GM12891 (cell line): ENCODE measurements around the gene SIGLEC1.

Experiments used
- DNase-seq: peaks from one replicate; pipeline ENCODE4 v3.0.0; 2011; ENCODE audit warnings: low spot score; ENCODE audit not compliant: insufficient read length
- FAIRE-seq: peaks from 2 replicates; lab custom pipeline; 2011; peaks lifted over from hg19 to GRCh38; lab: Jason Lieb, UNC
- PAX5 ChIP-seq: IDR thresholded peaks from 2 replicates; pipeline ENCODE4 v1.6.1; 2011; ENCODE audit warnings: low read length, moderate library complexity, mild to moderate bottlenecking; ENCODE audit not compliant: insufficient read depth, severe bottlenecking
- POLR2A ChIP-seq: IDR thresholded peaks from 2 replicates; pipeline ENCODE4 v1.6.1; 2011; ENCODE audit warnings: low read depth, low read length, control low read depth
- POLR2AphosphoS5 ChIP-seq: IDR thresholded peaks from 2 replicates; pipeline ENCODE4 v1.6.1; 2011; ENCODE audit warnings: low read depth, low read length, control low read depth
- POU2F2 ChIP-seq: IDR thresholded peaks from 2 replicates; pipeline ENCODE4 v1.6.1; 2011; ENCODE audit warnings: low read depth, mild to moderate bottlenecking, control low read depth, low read length, moderate library complexity
- SPI1 ChIP-seq: IDR thresholded peaks from 2 replicates; pipeline ENCODE4 v1.6.1; 2011; ENCODE audit warnings: low read depth, low read length, control low read depth
- TAF1 ChIP-seq: IDR thresholded peaks from 2 replicates; pipeline ENCODE4 v1.6.1; 2011; ENCODE audit warnings: low read depth, low read length, control low read depth

Gene SIGLEC1

GRCh38 chr20:3693376-3693775 lies 19.0 kb downstream of the SIGLEC1 start:
- TF ChIP-seq POLR2AphosphoS5 (no peak), POLR2A (no peak), POU2F2 (no peak), SPI1 (no peak), TAF1 (no peak), PAX5 (no peak)
- FAIRE-seq: no peak
- no peak for DNase-seq

GRCh38 chr20:3692706-3693294 lies 19.6 kb downstream of the SIGLEC1 start:
- TF ChIP-seq SPI1: no peak
- TF ChIP-seq PAX5: no peak
- no peak for TF ChIP-seq POLR2AphosphoS5
- TF ChIP-seq TAF1: no peak
- no peak for TF ChIP-seq POLR2A
- no peak for TF ChIP-seq POU2F2
- DNase-seq (no peak), FAIRE-seq (no peak)

- no peak for FAIRE-seq
- no peak for DNase-seq
- TF ChIP-seq TAF1: no peak
- TF ChIP-seq POU2F2: no peak
- TF ChIP-seq POLR2A: no peak
- TF ChIP-seq POLR2AphosphoS5: no peak
- TF ChIP-seq SPI1: no peak
- no peak for TF ChIP-seq PAX5
These were observed 20.5 kb downstream of the SIGLEC1 start for GRCh38 chr20:3691897-3692296.

- TF ChIP-seq POU2F2 (no peak), TAF1 (no peak), PAX5 (no peak)
These were observed 21.1 kb downstream of the SIGLEC1 start for GRCh38 chr20:3691306-3691705.

GRCh38 chr20:3690413-3690812 lies 22.0 kb downstream of the SIGLEC1 start:
- DNase-seq (no peak), FAIRE-seq (no peak)
- TF ChIP-seq POLR2A: no peak
- TF ChIP-seq POU2F2: no peak
- no peak for TF ChIP-seq TAF1
- TF ChIP-seq POLR2AphosphoS5: no peak
- TF ChIP-seq PAX5: no peak
- TF ChIP-seq SPI1: no peak

More at GRCh38 chr20:3691306-3691705, 21.1 kb downstream of the SIGLEC1 start:
- DNase-seq (no peak), FAIRE-seq (no peak)

- DNase-seq (no peak), FAIRE-seq (no peak)
- TF ChIP-seq POLR2AphosphoS5: no peak
- TF ChIP-seq PAX5: no peak
- TF ChIP-seq TAF1: no peak
- TF ChIP-seq POLR2A: no peak
- no peak for TF ChIP-seq SPI1
- no peak for TF ChIP-seq POU2F2
These were observed 22.4 kb downstream of the SIGLEC1 start for GRCh38 chr20:3689978-3690377.

- no peak for FAIRE-seq
- TF ChIP-seq SPI1 (no peak), PAX5 (no peak), POLR2A (no peak), POLR2AphosphoS5 (no peak)
- no peak for DNase-seq
These were observed 24.7 kb downstream of the SIGLEC1 start for GRCh38 chr20:3687655-3688054.

- TF ChIP-seq TAF1: no peak
- TF ChIP-seq POLR2A: no peak
- TF ChIP-seq POLR2AphosphoS5: no peak
- TF ChIP-seq POU2F2: no peak
- TF ChIP-seq SPI1: no peak
- no peak for TF ChIP-seq PAX5
- DNase-seq (no peak), FAIRE-seq (no peak)
These were observed 25.5 kb downstream of the SIGLEC1 start for GRCh38 chr20:3686867-3687321.

GRCh38 chr20:3686421-3686820 lies 26.0 kb downstream of the SIGLEC1 start:
- DNase-seq (no peak), FAIRE-seq (no peak)
- TF ChIP-seq SPI1 (no peak), POLR2A (no peak), PAX5 (no peak), TAF1 (no peak)

- TF ChIP-seq PAX5: no peak
- TF ChIP-seq POLR2AphosphoS5: no peak
- no peak for TF ChIP-seq SPI1
- TF ChIP-seq POU2F2: no peak
- TF ChIP-seq POLR2A: no peak
- no peak for TF ChIP-seq TAF1
- FAIRE-seq: no peak
- no peak for DNase-seq
These were observed 27.1 kb downstream of the SIGLEC1 start for GRCh38 chr20:3685341-3685740.
